ENCODE measurements around the gene XRN1.
"Not testable (repeated sequence)": the region's sequence is repeated elsewhere in the genome, so short reads cannot be mapped to it uniquely, and the experiment has no call there.

Gene XRN1, protein sequence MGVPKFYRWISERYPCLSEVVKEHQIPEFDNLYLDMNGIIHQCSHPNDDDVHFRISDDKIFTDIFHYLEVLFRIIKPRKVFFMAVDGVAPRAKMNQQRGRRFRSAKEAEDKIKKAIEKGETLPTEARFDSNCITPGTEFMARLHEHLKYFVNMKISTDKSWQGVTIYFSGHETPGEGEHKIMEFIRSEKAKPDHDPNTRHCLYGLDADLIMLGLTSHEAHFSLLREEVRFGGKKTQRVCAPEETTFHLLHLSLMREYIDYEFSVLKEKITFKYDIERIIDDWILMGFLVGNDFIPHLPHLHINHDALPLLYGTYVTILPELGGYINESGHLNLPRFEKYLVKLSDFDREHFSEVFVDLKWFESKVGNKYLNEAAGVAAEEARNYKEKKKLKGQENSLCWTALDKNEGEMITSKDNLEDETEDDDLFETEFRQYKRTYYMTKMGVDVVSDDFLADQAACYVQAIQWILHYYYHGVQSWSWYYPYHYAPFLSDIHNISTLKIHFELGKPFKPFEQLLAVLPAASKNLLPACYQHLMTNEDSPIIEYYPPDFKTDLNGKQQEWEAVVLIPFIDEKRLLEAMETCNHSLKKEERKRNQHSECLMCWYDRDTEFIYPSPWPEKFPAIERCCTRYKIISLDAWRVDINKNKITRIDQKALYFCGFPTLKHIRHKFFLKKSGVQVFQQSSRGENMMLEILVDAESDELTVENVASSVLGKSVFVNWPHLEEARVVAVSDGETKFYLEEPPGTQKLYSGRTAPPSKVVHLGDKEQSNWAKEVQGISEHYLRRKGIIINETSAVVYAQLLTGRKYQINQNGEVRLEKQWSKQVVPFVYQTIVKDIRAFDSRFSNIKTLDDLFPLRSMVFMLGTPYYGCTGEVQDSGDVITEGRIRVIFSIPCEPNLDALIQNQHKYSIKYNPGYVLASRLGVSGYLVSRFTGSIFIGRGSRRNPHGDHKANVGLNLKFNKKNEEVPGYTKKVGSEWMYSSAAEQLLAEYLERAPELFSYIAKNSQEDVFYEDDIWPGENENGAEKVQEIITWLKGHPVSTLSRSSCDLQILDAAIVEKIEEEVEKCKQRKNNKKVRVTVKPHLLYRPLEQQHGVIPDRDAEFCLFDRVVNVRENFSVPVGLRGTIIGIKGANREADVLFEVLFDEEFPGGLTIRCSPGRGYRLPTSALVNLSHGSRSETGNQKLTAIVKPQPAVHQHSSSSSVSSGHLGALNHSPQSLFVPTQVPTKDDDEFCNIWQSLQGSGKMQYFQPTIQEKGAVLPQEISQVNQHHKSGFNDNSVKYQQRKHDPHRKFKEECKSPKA (N-terminal part only)

GRCh38 chr3:142447852-142448823, at the start of gene XRN1:
Gene XRN1 (minus strand): TSS chr3:142448037. CDS start chr3:142447944, 93 bp downstream.
- DNase-seq (ENCODE audit: low read depth, low spot score): peak; percentile 79

- no peak for DNase-seq (ENCODE audit: low read depth, low spot score)
Measured at GRCh38 chr3:142495103-142495502, 47.3 kb upstream of the XRN1 start.

- DNase-seq (ENCODE audit: low read depth, low spot score): no peak
Measured at GRCh38 chr3:142492184-142492583, 44.3 kb upstream of the XRN1 start.

DNA sequence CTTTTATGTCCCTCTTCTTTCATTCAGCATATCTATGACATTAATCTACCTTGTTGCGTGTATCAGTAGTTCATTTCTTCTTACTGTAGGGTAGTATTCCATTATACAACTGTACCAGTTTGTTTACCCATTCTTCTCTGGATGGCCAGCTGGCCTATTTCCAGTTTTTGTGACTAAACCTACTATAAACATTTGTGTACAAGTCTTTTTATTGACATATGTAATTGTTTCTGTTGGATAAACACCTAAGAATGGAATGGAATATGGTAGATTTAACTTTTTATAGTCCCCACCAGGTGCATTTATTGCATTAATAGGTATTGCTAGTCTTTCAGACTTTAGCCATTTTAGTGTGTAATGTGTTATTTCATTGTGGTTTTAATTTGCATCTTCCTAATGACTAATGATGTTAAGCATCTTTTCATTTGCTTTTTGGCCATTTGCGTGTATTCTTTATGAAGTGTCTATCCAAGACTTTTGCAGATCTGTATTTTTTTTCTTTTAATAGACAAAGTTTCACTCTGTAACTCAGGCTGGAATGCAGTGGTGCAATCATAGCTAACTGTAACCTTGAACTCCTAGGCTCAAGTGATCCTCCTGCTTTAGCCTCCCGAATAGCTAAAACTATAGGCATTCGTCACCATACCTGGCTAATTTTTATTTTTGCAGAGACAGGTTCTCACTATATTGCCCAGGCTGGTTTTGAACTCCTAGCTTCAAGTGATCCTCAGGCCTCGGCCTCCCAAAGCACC, 41.9 kb upstream of the XRN1 start:
- no peak for DNase-seq (ENCODE audit: low read depth, low spot score)

GRCh38 chr3:142484912-142485435, 37.1 kb upstream of the XRN1 start:
- DNase-seq (ENCODE audit: low read depth, low spot score): no peak

- DNase-seq (ENCODE audit: low read depth, low spot score): no peak
Measured at GRCh38 chr3:142481196-142481595, 33.4 kb upstream of the XRN1 start.

DNA sequence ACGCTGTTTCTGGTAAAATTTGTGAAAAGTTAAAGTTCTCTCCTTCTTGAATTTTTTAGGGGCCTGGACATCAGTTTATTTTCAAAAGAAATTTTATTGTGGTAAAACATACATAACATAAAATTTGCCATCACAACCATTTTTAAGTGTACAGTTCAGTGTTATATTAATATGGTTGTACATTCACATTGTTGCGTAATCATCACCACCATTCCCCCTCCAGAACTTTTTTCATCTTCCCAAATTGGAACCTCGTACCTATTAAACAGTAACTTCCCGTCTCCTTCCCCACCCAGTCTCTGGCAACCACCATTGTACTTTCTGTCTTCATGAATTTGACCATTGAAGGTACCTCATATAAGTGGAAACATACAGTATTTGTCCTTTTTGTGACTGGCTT, 23.0 kb upstream of the XRN1 start:
- DNase-seq (ENCODE audit: low read depth, low spot score): no peak

DNA sequence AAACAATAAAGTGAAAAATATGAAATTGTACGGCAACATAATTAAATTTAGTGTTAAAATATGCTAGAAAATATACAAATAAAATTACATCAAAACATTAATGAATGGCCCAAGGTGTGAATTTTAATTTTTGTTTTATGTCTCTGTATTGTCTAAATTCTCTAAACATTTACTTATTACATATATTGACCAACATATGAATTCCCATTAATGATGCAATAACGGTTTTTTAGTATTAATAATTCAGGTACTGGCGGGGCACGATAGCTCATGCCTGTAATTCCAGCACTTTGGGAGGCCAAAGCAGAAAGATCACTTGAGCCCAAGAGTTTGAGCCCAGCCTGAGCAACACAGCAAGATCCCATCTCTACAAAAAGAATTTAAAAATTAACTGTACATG, 20.6 kb upstream of the XRN1 start:
- DNase-seq (ENCODE audit: low read depth, low spot score): no peak

DNA sequence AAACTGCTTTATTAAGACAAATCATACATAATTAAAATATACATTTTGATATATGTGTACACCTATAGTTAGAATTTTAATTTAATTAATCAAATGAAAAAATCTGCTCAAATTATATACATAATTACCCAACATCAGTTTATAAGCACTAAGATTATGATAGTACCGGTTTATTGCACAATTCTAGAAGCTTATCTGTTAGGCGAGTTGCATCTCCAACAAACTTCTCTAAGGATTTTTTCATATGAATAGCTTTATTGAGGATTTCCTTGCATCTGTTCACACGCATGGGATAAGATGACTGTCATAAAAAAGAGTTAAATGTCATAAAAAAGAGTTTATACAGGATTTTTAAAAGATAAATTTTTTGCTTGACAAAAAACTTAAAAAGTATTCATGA, 19.9 kb upstream of the XRN1 start:
- DNase-seq (ENCODE audit: low read depth, low spot score): no peak

GRCh38 chr3:142460689-142461088, 12.9 kb upstream of the XRN1 start:
- no peak for DNase-seq (ENCODE audit: low read depth, low spot score)

- DNase-seq (ENCODE audit: low read depth, low spot score): no peak
Measured at GRCh38 chr3:142459929-142460328, 12.1 kb upstream of the XRN1 start.

GRCh38 chr3:142459096-142459495, 11.3 kb upstream of the XRN1 start:
- no peak for DNase-seq (ENCODE audit: low read depth, low spot score)

DNA sequence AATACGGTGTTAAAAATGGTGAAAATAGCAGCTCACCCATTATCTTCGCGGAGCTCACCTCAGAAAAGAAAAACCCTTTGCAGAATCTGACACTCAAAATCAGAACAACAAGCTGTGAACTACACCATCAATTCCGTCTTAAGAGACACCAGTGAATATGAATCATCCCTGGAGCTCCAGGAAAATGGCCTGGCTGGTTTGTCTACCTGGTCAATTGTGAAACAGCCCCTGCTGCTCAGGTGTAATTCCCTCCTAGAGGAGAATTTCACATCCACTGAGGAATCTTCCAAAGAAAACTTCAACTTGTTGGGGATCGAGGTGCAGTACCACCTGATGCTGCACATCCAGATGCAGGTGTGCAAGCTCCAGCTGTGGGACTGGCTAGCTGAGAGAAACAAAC, 3.0 kb upstream of the XRN1 start:
- no peak for DNase-seq (ENCODE audit: low read depth, low spot score)

GRCh38 chr3:142450189-142450588, 2.4 kb upstream of the XRN1 start:
- DNase-seq (ENCODE audit: low read depth, low spot score): no peak

DNA sequence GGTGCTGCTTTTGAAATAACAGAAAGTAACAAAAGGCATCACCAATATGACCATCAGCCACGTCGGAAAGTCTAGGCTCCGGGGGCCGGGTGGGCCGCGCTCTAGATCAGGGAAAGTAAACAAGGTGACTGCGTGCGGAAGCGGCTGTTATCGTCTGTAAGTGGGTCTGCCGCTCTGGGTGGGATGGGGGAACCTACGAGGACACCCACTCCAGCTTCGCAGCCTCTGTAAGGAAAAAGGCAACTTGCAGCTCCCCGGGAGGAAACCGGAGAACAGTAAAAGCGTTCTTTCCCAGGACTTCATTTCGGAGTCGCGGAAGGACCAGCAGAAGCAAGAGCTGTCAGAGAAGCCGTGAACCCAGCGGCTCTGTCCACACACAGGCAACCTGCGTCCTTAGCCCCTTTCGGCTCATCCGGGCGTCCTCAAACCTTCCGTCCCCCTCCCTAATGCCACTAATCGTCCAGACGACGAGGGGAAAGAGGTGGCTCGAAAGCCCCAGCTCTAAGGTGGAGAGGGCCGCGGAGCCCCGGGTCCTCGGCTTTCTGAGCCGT, 461 bp downstream of the XRN1 start:
- DNase-seq (ENCODE audit: low read depth, low spot score): no peak

- no peak for DNase-seq (ENCODE audit: low read depth, low spot score)
Measured at GRCh38 chr3:142445816-142446254, 2.0 kb downstream of the XRN1 start.

GRCh38 chr3:142444343-142444742, 3.5 kb downstream of the XRN1 start:
- DNase-seq (ENCODE audit: low read depth, low spot score): no peak

- DNase-seq (ENCODE audit: low read depth, low spot score): not testable (repeated sequence)
Measured at GRCh38 chr3:142443060-142443459, 4.8 kb downstream of the XRN1 start.

- DNase-seq (ENCODE audit: low read depth, low spot score): not testable (repeated sequence)
Measured at GRCh38 chr3:142439499-142440220, 8.2 kb downstream of the XRN1 start.

All from smooth muscle cell of the brain vasculature (primary cell).